ENCODE data around the gene ARMC8.

- TF ChIP-seq CTCF (IDR thresholded peaks at IDR 0.05) (no peak), POLR2A (IDR thresholded peaks at IDR 0.05) (no peak)
These were observed 68.9 kb downstream of the ARMC8 start for GRCh38 chr3:138256022-138256421.
